ENCODE results near the gene NDNF. TPM values are rescaled to one million over a fixed set of nuclear protein-coding genes. Genes with fewer than 3 reads are reported as not detected.

Gene NDNF
- total and polyA plus RNA-seq, 11 donors = 2.8 to 11.2 (median 6.9) TPM

- intact Hi-C loops (cut with DNase I) = no loop called here
- Histone ChIP-seq H3K9me3 (no peaks in the 10 kb centered on the region), H3K27me3 (no peaks in the 10 kb centered on the region), H3K27ac (no peak overlapping the region), H3K4me1 (peaks cover 0 to 7% (median 0%) of the 10 kb centered on the region in 12 donors), H3K4me3 (no peak overlapping the region), H3K36me3 (no peaks in the 10 kb centered on the region)
- no peak for DNase-seq
- ATAC-seq = no peak
- TF ChIP-seq CTCF (IDR thresholded peaks at IDR 0.05) = no peak
- no peak for TF ChIP-seq POLR2A (IDR thresholded peaks at IDR 0.05)
- 79 to 95% (median 86%) methylated on average over 1 of the region's 1 CpG for WGBS, 4 donors
Measured at GRCh38 chr4:121015421-121015820, 56.9 kb downstream of the NDNF start.

GRCh38 chr4:121014544-121014943, 57.8 kb downstream of the NDNF start:
- TF ChIP-seq POLR2A (IDR thresholded peaks at IDR 0.05) = no peak

GRCh38 chr4:121011780-121012340, 60.5 kb downstream of the NDNF start:
- intact Hi-C loops (cut with DNase I) = no loop called here
- no peak overlapping the region for H3K4me3 ChIP-seq
- ATAC-seq (no peak), DNase-seq (no peak)
- H3K9me3 ChIP-seq = no peaks in the 10 kb centered on the region
- no peak overlapping the region for H3K27ac ChIP-seq
- TF ChIP-seq CTCF (IDR thresholded peaks at IDR 0.05) (no peak), POLR2A (IDR thresholded peaks at IDR 0.05) (no peak)
- H3K36me3 ChIP-seq = no peaks in the 10 kb centered on the region
- H3K4me1 ChIP-seq = peaks cover 0 to 7% (median 0%) of the 10 kb centered on the region in 12 donors
- 91 to 99% (median 93%) methylated on average over 1 of the region's 1 CpG for WGBS, 4 donors
- no peaks in the 10 kb centered on the region for H3K27me3 ChIP-seq

More at GRCh38 chr4:121014544-121014943, 57.8 kb downstream of the NDNF start:
- Histone ChIP-seq H3K4me1 (peaks cover 0 to 7% (median 0%) of the 10 kb centered on the region in 12 donors), H3K27me3 (no peaks in the 10 kb centered on the region), H3K27ac (no peak overlapping the region), H3K9me3 (no peaks in the 10 kb centered on the region), H3K36me3 (no peaks in the 10 kb centered on the region), H3K4me3 (no peak overlapping the region)
- intact Hi-C loops (cut with DNase I) = no loop called here
- no peak for DNase-seq
- 89 to 98% (median 92%) methylated on average over 1 of the region's 1 CpG for WGBS, 4 donors
- peak in 1 of 4 donors; percentile 74 for ATAC-seq

GRCh38 chr4:121011138-121011537, 61.2 kb downstream of the NDNF start:
- no peaks in the 10 kb centered on the region for H3K36me3 ChIP-seq
- DNase-seq = no peak
- WGBS, 4 donors = 79 to 94% (median 88%) methylated on average over 2 of the region's 2 CpGs
- H3K27me3 ChIP-seq = no peaks in the 10 kb centered on the region
- no peak overlapping the region for H3K27ac ChIP-seq
- H3K4me1 ChIP-seq = peaks cover 0 to 7% (median 0%) of the 10 kb centered on the region in 12 donors
- TF ChIP-seq CTCF (IDR thresholded peaks at IDR 0.05) (no peak), POLR2A (IDR thresholded peaks at IDR 0.05) (no peak)
- intact Hi-C loops (cut with DNase I) = no loop called here
- H3K4me3 ChIP-seq = no peak overlapping the region
- no peaks in the 10 kb centered on the region for H3K9me3 ChIP-seq
- ATAC-seq = no peak

Data from heart left ventricle (tissue), 16 donors.